Colonic mucosa (tissue), 4 donors: Measurements from ENCODE around the gene RPL22. TPM values are rescaled to one million over a fixed set of nuclear protein-coding genes. Genes with fewer than 3 reads are reported as not detected.

Source experiments
- DNase-seq: peaks from one replicate; pipeline ENCODE4 v3.0.0-alpha.2; 2020
- H3K27ac ChIP-seq: fragments of 200-600 bp; one replicate; pipeline ENCODE4 v1.8.0; 2021
- H3K27me3 ChIP-seq: fragments of 200-600 bp; one replicate; pipeline ENCODE4 v1.8.0; 2021
- H3K36me3 ChIP-seq: fragments of 200-600 bp; one replicate; pipeline ENCODE4 v1.8.0; 2021
- H3K4me1 ChIP-seq: fragments of 200-600 bp; one replicate; pipeline ENCODE4 v1.8.0; 2021; ENCODE audit warnings: mild to moderate bottlenecking
- H3K4me3 ChIP-seq: fragments of 200-600 bp; one replicate; pipeline ENCODE4 v1.8.0; 2021
- H3K9ac ChIP-seq, 2 donors: one replicate each; pipeline ENCODE4 v1.7.0; 2013; ENCODE audit warnings: control low read depth in 2 of 2, low read depth in 2 of 2, low read length in 2 of 2
- H3K9me3 ChIP-seq: fragments of 200-600 bp; one replicate; pipeline ENCODE4 v1.8.0; 2021
- CTCF ChIP-seq: fragments of 200-600 bp; IDR thresholded peaks from one replicate; pipeline ENCODE4 v1.8.0; 2022; ENCODE audit warnings: antibody characterized with exemption, mild to moderate bottlenecking
- intact Hi-C: fragments of 100-400 bp; cut with DNase I; formaldehyde crosslinking; loops from one replicate; pipeline ENCODE4 v1.14.1; 2022
- total RNA-seq, 2 donors: library from RNA; stranded (reverse); fragmentation: NEBNext Ultra II Directional in 1 of 2; extraction: Animal tissue kit (Norgen Biotek cat#: 25700) in 1 of 2; gene quantifications; one replicate each; pipeline ENCODE4 v1.2.1, GENCODE V29; 2021
- donor health status: healthy.
- donor health status: DM: no; HTN: no; CAD: no.
- donor health status: DM: no; HTN: no; CAD: no.

Gene RPL22
- total RNA-seq, 2 donors from 2014 or later, result 314 to 378 TPM

GRCh38 chr1:6225651-6226050 lies 26.3 kb upstream of the RPL22 start:
- no peak for DNase-seq
- no peak for TF ChIP-seq CTCF
- no peak overlapping the region for H3K27ac ChIP-seq
- no peak overlapping the region for H3K4me3 ChIP-seq
- H3K36me3 ChIP-seq, result no peaks in the 10 kb centered on the region
- intact Hi-C loops, result no loop called here
- H3K4me1 ChIP-seq, result no peaks in the 10 kb centered on the region
- no peaks in the 10 kb centered on the region for H3K27me3 ChIP-seq
- no peaks in the 10 kb centered on the region for H3K9me3 ChIP-seq
- no peak overlapping the region for H3K9ac ChIP-seq

- no peak for DNase-seq
- no peak for TF ChIP-seq CTCF
- no peak overlapping the region for H3K4me3 ChIP-seq
- H3K27me3 ChIP-seq, result no peaks in the 10 kb centered on the region
- no peaks in the 10 kb centered on the region for H3K4me1 ChIP-seq
- H3K36me3 ChIP-seq, result no peaks in the 10 kb centered on the region
- H3K9ac ChIP-seq, result no peak overlapping the region
- no peak overlapping the region for H3K27ac ChIP-seq
- intact Hi-C loops, result no loop called here
- H3K9me3 ChIP-seq, result no peaks in the 10 kb centered on the region
These were observed 25.3 kb upstream of the RPL22 start for GRCh38 chr1:6224718-6225117.

- Histone ChIP-seq H3K9ac (no peak overlapping the region), H3K36me3 (no peaks in the 10 kb centered on the region), H3K27me3 (no peaks in the 10 kb centered on the region), H3K4me3 (no peak overlapping the region), H3K4me1 (no peaks in the 10 kb centered on the region), H3K27ac (no peak overlapping the region), H3K9me3 (no peaks in the 10 kb centered on the region)
- intact Hi-C loops, result no loop called here
- no peak for TF ChIP-seq CTCF
- no peak for DNase-seq
These were observed 24.2 kb upstream of the RPL22 start for GRCh38 chr1:6223617-6224016.

- no peaks in the 10 kb centered on the region for H3K9me3 ChIP-seq
- no peaks in the 10 kb centered on the region for H3K36me3 ChIP-seq
- H3K4me3 ChIP-seq, result no peak overlapping the region
- DNase-seq, result peak; percentile 62
- no peak overlapping the region for H3K9ac ChIP-seq
- H3K4me1 ChIP-seq, result no peaks in the 10 kb centered on the region
- no peaks in the 10 kb centered on the region for H3K27me3 ChIP-seq
- intact Hi-C loops, result no loop called here
- no peak for TF ChIP-seq CTCF
- no peak overlapping the region for H3K27ac ChIP-seq
These were observed 23.2 kb upstream of the RPL22 start for GRCh38 chr1:6222636-6223035.

- H3K4me1 ChIP-seq, result no peaks in the 10 kb centered on the region
- no peak for TF ChIP-seq CTCF
- H3K4me3 ChIP-seq, result no peak overlapping the region
- H3K36me3 ChIP-seq, result no peaks in the 10 kb centered on the region
- no peaks in the 10 kb centered on the region for H3K27me3 ChIP-seq
- H3K9ac ChIP-seq, result no peak overlapping the region
- no peak overlapping the region for H3K27ac ChIP-seq
- no peak for DNase-seq
- intact Hi-C loops, result no loop called here
- H3K9me3 ChIP-seq, result no peaks in the 10 kb centered on the region
These were observed 21.9 kb upstream of the RPL22 start for GRCh38 chr1:6221210-6221784.
